HG03342 (cell line): Measurements from ENCODE around the gene BANP.
"Not testable (repeated sequence)": the region's sequence is repeated elsewhere in the genome, so short reads cannot be mapped to it uniquely, and the experiment has no call there.

Source experiments
- ATAC-seq: cut with Tn5 transposase; IDR thresholded peaks from one replicate; pipeline ENCODE4 v1.9.1; 2021; ENCODE audit warnings: mild to moderate bottlenecking, moderate library complexity; ENCODE audit not compliant: unreplicated experiment

BANP gene

GRCh38 chr16:88013091-88013609, 61.9 kb downstream of the BANP start:
- ATAC-seq: no peak

GRCh38 chr16:88013766-88014251, 62.6 kb downstream of the BANP start:
- ATAC-seq: no peak

- ATAC-seq: no peak
Measured at GRCh38 chr16:88014252-88014781, 63.1 kb downstream of the BANP start.

GRCh38 chr16:88014954-88015805, 63.9 kb downstream of the BANP start:
- ATAC-seq: no peak

GRCh38 chr16:88015806-88016140, 64.5 kb downstream of the BANP start:
- no peak for ATAC-seq

GRCh38 chr16:88016386-88016785, 65.2 kb downstream of the BANP start:
- ATAC-seq: not testable (repeated sequence)

- ATAC-seq: no peak
Measured at GRCh38 chr16:88016964-88017363, 65.7 kb downstream of the BANP start.

GRCh38 chr16:88017587-88018101, 66.4 kb downstream of the BANP start:
- ATAC-seq: no peak

- ATAC-seq: not testable (repeated sequence)
Measured at GRCh38 chr16:88018382-88018781, 67.1 kb downstream of the BANP start.

GRCh38 chr16:88019041-88019820, 68.0 kb downstream of the BANP start:
- ATAC-seq: not testable (repeated sequence)

- no peak for ATAC-seq
Measured at GRCh38 chr16:88019821-88020515, 68.7 kb downstream of the BANP start.

GRCh38 chr16:88020516-88020885, 69.3 kb downstream of the BANP start:
- no peak for ATAC-seq

GRCh38 chr16:88021041-88021970, 70.1 kb downstream of the BANP start:
- ATAC-seq: not testable (repeated sequence)

- ATAC-seq: no peak
Measured at GRCh38 chr16:88022076-88023042, 71.1 kb downstream of the BANP start.

GRCh38 chr16:88023366-88023765, 72.1 kb downstream of the BANP start:
- ATAC-seq: no peak

- no peak for ATAC-seq
Measured at GRCh38 chr16:88023786-88024185, 72.6 kb downstream of the BANP start.

GRCh38 chr16:88024491-88025085, 73.4 kb downstream of the BANP start:
- ATAC-seq: not testable (repeated sequence)

- not testable (repeated sequence) for ATAC-seq
Measured at GRCh38 chr16:88025086-88025492, 73.9 kb downstream of the BANP start.
